Hepatocyte (in vitro differentiated cells): ENCODE measurements around the gene PDGFRB.

Experiments
- CTCF ChIP-seq: fragments of 200-600 bp; sonication (generic); IDR thresholded peaks from 2 replicates; pipeline ENCODE4 v1.5.1; 2016; ENCODE audit warnings: antibody characterized with exemption, mild to moderate bottlenecking; ENCODE audit not compliant: poor library complexity
- EZH2 ChIP-seq: fragments of 200-600 bp; sonication (generic); IDR thresholded peaks from 2 replicates; pipeline ENCODE4 v1.6.1; 2016; ENCODE audit warnings: antibody characterized with exemption, mild to moderate bottlenecking, borderline replicate concordance

GRCh38 chr5:150114102-150114641 lies 41.5 kb downstream of the PDGFRB start:
- no peak for TF ChIP-seq CTCF
- no peak for TF ChIP-seq EZH2
